SK-N-SH treated with all-trans-retinoic acid at 6 μM for 48 hours (cell line): Measurements from ENCODE around the gene MS4A10.

Experiments
- OSR1 ChIP-seq: fragments of 250-450 bp; sonication (Bioruptor Pico); IDR thresholded peaks from 2 replicates; pipeline ENCODE4 v1.8.0; 2022; ENCODE audit warnings: moderate library complexity, mild to moderate bottlenecking, inconsistent platforms
- ZNF70 ChIP-seq: fragments of 450-650 bp; formaldehyde crosslinking; IDR thresholded peaks from 2 replicates; pipeline ENCODE4 v1.5.0; 2020; ENCODE audit warnings: mild to moderate bottlenecking, moderate library complexity

- TF ChIP-seq OSR1 (CRISPR knock-in tag) = no peak
- TF ChIP-seq ZNF70 (CRISPR knock-in tag) = no peak
Measured at GRCh38 chr11:60743058-60743457, 42.1 kb upstream of the MS4A10 start.
